GM23248 (cell line): ENCODE measurements around the gene PXMP2. TPM values are rescaled to one million over a fixed set of nuclear protein-coding genes. Genes with fewer than 3 reads are reported as not detected.

Source experiments
- DNase-seq: peaks from one replicate; pipeline ENCODE4 v3.0.0-alpha.2; 2015
- H2AFZ ChIP-seq: fragments of 200-600 bp; sonication (generic); 2 replicates; pipeline ENCODE4 v1.6.1; 2016; ENCODE audit warnings: antibody characterized with exemption
- H3F3A ChIP-seq: fragments of 200-600 bp; sonication (generic); 2 replicates; pipeline ENCODE4 v1.6.1; 2016; ENCODE audit warnings: mild to moderate bottlenecking, antibody characterized with exemption, mixed run types; ENCODE audit not compliant: insufficient read depth
- H3K27ac ChIP-seq: fragments of 200-600 bp; sonication (generic); 2 replicates; pipeline ENCODE4 v1.5.1; 2016; ENCODE audit warnings: mild to moderate bottlenecking
- H3K27me3 ChIP-seq: fragments of 200-600 bp; sonication (generic); replicated peaks from 2 replicates; pipeline ENCODE4 v1.6.1; 2016; ENCODE audit warnings: mild to moderate bottlenecking; ENCODE audit not compliant: insufficient read depth
- H3K36me3 ChIP-seq: fragments of 200-600 bp; sonication (generic); 2 replicates; pipeline ENCODE4 v1.6.1; 2016; ENCODE audit warnings: low read depth, mild to moderate bottlenecking
- H3K4me1 ChIP-seq: fragments of 200-600 bp; sonication (generic); 2 replicates; pipeline ENCODE4 v1.6.1; 2016; ENCODE audit warnings: mild to moderate bottlenecking; ENCODE audit not compliant: insufficient read depth
- H3K4me2 ChIP-seq: fragments of 200-600 bp; sonication (generic); one replicate; pipeline ENCODE4 v1.6.1; 2016; ENCODE audit warnings: mild to moderate bottlenecking; ENCODE audit not compliant: unreplicated experiment
- H3K4me3 ChIP-seq: fragments of 200-600 bp; sonication (generic); 2 replicates; pipeline ENCODE4 v1.5.1; 2016; ENCODE audit warnings: mild to moderate bottlenecking
- H3K79me2 ChIP-seq: fragments of 200-600 bp; sonication (generic); 2 replicates; pipeline ENCODE4 v1.6.1; 2016; ENCODE audit warnings: mild to moderate bottlenecking; ENCODE audit not compliant: insufficient read depth
- H3K9ac ChIP-seq: fragments of 200-600 bp; sonication (generic); 2 replicates; pipeline ENCODE4 v1.6.1; 2016; ENCODE audit warnings: mild to moderate bottlenecking
- H3K9me2 ChIP-seq: fragments of 200-600 bp; sonication (generic); 2 replicates; pipeline ENCODE4 v1.6.1; 2016; ENCODE audit warnings: mixed run types, mild to moderate bottlenecking, moderate library complexity; ENCODE audit not compliant: insufficient read depth
- H3K9me3 ChIP-seq: fragments of 200-600 bp; sonication (generic); one replicate; pipeline ENCODE4 v1.6.1; 2017; ENCODE audit warnings: low read depth
- H4K20me1 ChIP-seq: fragments of 200-600 bp; sonication (generic); 2 replicates; pipeline ENCODE4 v1.6.0; 2016; ENCODE audit not compliant: insufficient read depth
- EZH2 ChIP-seq: fragments of 200-600 bp; sonication (generic); IDR thresholded peaks from 2 replicates; pipeline ENCODE4 v1.6.1; 2018; ENCODE audit warnings: antibody characterized with exemption, mild to moderate bottlenecking; ENCODE audit not compliant: insufficient read depth, poor library complexity, severe bottlenecking
- EZH2phosphoT487 ChIP-seq: fragments of 200-600 bp; sonication (generic); IDR thresholded peaks from 2 replicates; pipeline ENCODE4 v1.6.1; 2018; ENCODE audit warnings: antibody characterized with exemption, moderate library complexity, mild to moderate bottlenecking, low read depth; ENCODE audit not compliant: insufficient read depth
- WGBS, 2 experiments: methylation state at CpG; one replicate each; pipeline ENCODE4 v1.1.6; 2015 to 2017; ENCODE audit warnings: low lambda C conversion rate in 2 of 2, low coverage in 1 of 2; ENCODE audit errors: missing lambda C conversion rate in 2 of 2; 5-methylcytosine and 5-hydroxymethylcytosine counted together
- in situ Hi-C: fragments of 300-500 bp; cut with MboI; formaldehyde crosslinking; loops from 2 replicates; pipeline ENCODE4 v1.15.0; 2020
- polyA plus RNA-seq: library from polyadenylated mRNA; unstranded; fragments of >200 nt; fragmentation: Nextera tagmentation; extraction: Ambion mirVana; gene quantifications from 2 replicates; pipeline ENCODE4 v1.2.1, GENCODE V29; 2016
- total RNA-seq: library from RNA; depleted of rRNA; stranded (reverse); fragments of >200 nt; shearing (Covaris generic); gene quantifications from 2 replicates; pipeline ENCODE4 v1.2.3, GENCODE V29; 2014; rRNA removed

The PXMP2 gene
- 26.3 and 28.5 TPM in 2 replicates for total RNA-seq
- polyA plus RNA-seq: 36.5 and 37.2 TPM in 2 replicates

DNA sequence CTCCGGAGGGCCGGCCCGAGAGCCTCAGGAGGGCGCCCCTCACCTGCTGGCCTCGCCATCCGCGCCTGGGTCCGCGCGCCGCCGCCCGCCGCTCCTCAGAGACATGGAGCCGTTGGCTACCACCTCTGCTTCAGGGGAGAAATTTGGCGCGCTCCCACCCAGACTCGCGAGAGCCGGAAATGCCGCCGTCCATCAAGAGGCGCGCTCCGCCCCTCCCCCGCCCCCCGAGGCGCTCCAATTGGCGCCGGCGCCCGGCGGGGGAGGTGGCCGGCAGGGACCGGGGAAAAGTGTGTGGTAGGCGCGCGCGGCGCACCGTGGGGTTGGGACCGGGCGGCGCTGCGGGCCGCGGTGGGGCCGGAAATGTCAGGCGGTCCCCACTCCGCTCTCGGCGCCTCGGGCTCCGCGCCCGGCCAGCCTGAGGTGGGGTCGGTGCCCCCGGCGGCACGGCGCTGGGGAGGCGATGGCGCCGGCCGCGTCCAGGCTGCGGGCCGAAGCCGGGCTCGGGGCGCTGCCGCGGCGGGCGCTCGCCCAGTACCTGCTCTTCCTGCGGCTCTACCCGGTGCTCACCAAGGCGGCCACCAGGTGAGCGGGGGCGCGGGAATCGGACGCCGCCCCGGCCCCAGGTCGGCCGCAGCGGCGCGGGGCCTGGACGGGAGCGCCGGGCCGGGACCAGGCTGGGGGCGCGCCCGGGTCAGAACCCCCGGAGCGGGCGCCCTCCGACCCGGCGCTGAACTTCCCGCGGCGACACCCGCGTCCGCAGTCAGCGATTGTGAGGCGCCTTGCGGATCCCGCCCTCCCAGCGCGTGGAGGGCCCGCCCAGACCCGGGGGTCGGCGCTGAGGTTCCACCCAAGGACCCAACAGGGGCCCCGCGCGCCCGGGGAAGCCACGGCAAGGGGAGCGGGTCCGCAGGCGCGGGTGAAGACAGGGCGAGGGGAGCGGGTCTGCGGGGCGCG, at the start of gene PXMP2, which contains the start of gene POLE:
Gene PXMP2 (plus strand): TSS at position 377 of the 954 bp plus-strand sequence. CDS start 84 bp downstream, at position 461.
Gene POLE (minus strand): TSS at position 132 of the 954 bp plus-strand sequence. CDS start 27 bp downstream, at position 105.
- no peaks in the 10 kb centered on the region for H3K9me2 ChIP-seq
- H3K9ac ChIP-seq: peak within 1 kb of the TSS; percentile 85
- H3K9me3 ChIP-seq: no peaks in the 10 kb centered on the region
- H3K27ac ChIP-seq: peak within 1 kb of the TSS; percentile 21; the same call in 1 of the 2 replicates
- H3K4me1 ChIP-seq: no peaks in the 10 kb centered on the region
- peaks cover 9% of the 10 kb centered on the region; the same call in 1 of the 2 replicates for H3F3A ChIP-seq
- peak within 1 kb of the TSS; percentile 66 for H2AFZ ChIP-seq
- WGBS, 2 experiments: 2% methylated on average over 67 to 110 of the region's 134 CpGs
- no peaks in the 10 kb centered on the region for H4K20me1 ChIP-seq
- peak within 1 kb of the TSS; percentile 84 for H3K4me3 ChIP-seq
- TF ChIP-seq EZH2phosphoT487 (no peak), EZH2 (no peak)
- peak; percentile 97 for DNase-seq
- H3K4me2 ChIP-seq: peak within 1 kb of the TSS; percentile 74
- in situ Hi-C loops: no loop called here
- H3K27me3 ChIP-seq: no peaks in the 10 kb centered on the region
- no peaks in the 10 kb centered on the region for H3K36me3 ChIP-seq
- H3K79me2 ChIP-seq: peaks cover 27% of the 10 kb centered on the region

DNA sequence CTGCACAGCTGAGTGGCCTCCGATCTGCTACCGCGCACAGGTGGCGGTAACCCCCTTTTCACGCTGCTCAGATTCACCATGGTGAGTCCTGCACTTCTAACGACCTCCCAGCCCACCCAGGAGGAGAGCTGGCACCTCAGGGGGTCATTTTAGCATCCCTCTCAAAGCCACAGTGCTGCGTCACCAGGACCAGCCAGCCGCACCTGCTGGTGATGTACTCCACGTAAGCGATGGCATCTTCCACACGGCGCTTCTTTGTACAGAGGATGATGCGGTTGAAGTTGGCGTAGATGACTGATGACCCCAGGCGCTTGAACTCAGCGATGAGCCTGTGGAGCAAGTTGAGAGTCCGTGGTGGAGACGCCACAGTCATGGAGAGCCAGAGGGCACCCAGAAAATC, 49.6 kb upstream of the PXMP2 start:
- no peak for DNase-seq
- in situ Hi-C loops: no loop called here
- H3K79me2 ChIP-seq: no peaks in the 10 kb centered on the region
- no peaks in the 10 kb centered on the region for H4K20me1 ChIP-seq
- H3K4me3 ChIP-seq: no peak overlapping the region
- no peaks in the 10 kb centered on the region for H3K4me1 ChIP-seq
- H3F3A ChIP-seq: no peaks in the 10 kb centered on the region
- H3K27me3 ChIP-seq: no peaks in the 10 kb centered on the region
- H3K36me3 ChIP-seq: no peaks in the 10 kb centered on the region
- no peak overlapping the region for H2AFZ ChIP-seq
- H3K9me3 ChIP-seq: no peaks in the 10 kb centered on the region
- H3K4me2 ChIP-seq: no peak overlapping the region
- 90 to 91% methylated on average over 17 to 18 of the region's 18 CpGs for WGBS, 2 experiments
- no peaks in the 10 kb centered on the region for H3K9me2 ChIP-seq
- no peak overlapping the region for H3K9ac ChIP-seq
- no peak overlapping the region for H3K27ac ChIP-seq
- TF ChIP-seq EZH2phosphoT487: no peak
- TF ChIP-seq EZH2: no peak

DNA sequence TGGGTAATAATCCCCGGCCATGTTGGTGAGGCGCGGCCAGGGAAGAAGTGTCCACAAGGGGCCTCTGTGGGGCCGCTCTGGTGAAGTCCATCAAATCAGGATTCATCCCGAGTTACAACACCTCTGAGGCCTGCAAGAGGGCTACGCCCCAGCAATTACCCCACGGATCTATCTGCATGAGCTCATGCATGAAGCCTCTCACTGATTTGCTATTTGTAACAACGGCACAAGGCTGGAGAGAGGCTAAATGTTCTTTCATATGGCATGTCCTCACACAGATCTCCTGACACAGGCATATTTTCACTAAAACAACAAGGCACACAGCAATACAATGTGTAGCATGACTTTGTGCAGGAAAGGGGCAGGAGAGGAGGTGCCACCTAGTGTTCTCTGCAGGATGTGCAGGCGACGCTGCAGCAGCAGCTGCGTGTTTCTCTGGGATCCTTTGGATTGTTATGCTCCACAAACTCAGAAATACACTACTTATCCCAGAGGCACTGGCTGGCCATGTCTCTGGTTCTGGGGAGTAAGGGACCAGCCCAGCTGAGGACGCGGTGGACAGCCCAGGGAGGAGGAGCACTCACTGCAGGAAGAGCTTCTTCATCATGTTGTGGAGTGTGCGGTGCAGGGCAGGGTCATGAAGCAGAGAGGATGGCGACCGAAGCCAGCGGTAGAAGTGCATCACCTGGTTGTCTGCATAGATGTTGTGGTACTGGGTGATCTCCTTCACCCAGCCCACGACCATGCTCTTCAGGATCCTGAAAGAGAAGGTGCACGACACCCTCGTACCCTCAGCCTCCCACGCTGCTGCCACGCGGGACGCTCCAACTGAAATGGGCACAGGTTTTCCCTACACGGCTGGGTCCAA, 48.6 kb upstream of the PXMP2 start:
- Histone ChIP-seq H3K9me3 (no peaks in the 10 kb centered on the region), H3K79me2 (no peaks in the 10 kb centered on the region), H3K4me2 (no peak overlapping the region), H3K27ac (no peak overlapping the region), H3K36me3 (no peaks in the 10 kb centered on the region), H3K9ac (no peak overlapping the region), H3K4me3 (no peak overlapping the region), H3F3A (no peaks in the 10 kb centered on the region), H3K27me3 (no peaks in the 10 kb centered on the region), H2AFZ (no peak overlapping the region), H4K20me1 (no peaks in the 10 kb centered on the region), H3K9me2 (no peaks in the 10 kb centered on the region), H3K4me1 (no peaks in the 10 kb centered on the region)
- TF ChIP-seq EZH2phosphoT487 (no peak), EZH2 (no peak)
- WGBS, 2 experiments: 77 to 81% methylated on average over 25 of the region's 25 CpGs
- peak; percentile 77 for DNase-seq
- in situ Hi-C loops: no loop called here

DNA sequence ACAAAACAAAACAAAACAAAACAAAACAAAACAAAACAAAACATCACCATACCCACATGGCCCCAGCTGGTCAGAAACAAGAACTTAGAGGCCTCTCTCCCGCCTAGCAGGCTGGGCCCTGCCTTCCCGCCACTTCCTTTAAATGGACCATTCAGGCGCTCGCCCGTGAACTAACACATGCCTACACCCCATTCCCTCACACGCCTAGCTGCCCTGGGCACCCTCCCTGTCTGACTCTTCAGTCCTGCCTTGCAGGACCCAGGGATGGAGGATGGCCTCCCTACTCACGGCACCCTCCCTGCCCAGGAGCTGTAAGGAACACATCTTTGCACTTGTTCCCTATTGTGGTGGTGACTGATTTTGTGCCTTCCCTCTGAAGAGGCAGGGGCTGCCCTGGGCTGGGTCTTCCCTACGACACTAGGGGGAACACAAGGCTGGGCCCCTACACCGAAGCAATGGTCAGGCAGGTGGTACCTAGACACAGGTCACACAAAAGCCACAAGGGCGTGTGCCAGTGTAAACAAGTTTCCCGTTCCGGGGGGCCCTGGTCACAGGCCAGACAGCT, 47.3 kb upstream of the PXMP2 start:
- H3K4me3 ChIP-seq: no peak overlapping the region
- H3K4me2 ChIP-seq: no peak overlapping the region
- H3K79me2 ChIP-seq: no peaks in the 10 kb centered on the region
- 89 to 93% methylated on average over 12 of the region's 12 CpGs for WGBS, 2 experiments
- no peaks in the 10 kb centered on the region for H3K9me2 ChIP-seq
- no peak overlapping the region for H3K27ac ChIP-seq
- H3F3A ChIP-seq: no peaks in the 10 kb centered on the region
- H3K36me3 ChIP-seq: no peaks in the 10 kb centered on the region
- no peak for DNase-seq
- in situ Hi-C loops: no loop called here
- H3K27me3 ChIP-seq: no peaks in the 10 kb centered on the region
- no peak overlapping the region for H2AFZ ChIP-seq
- H4K20me1 ChIP-seq: no peaks in the 10 kb centered on the region
- TF ChIP-seq EZH2phosphoT487 (no peak), EZH2 (no peak)
- no peaks in the 10 kb centered on the region for H3K4me1 ChIP-seq
- H3K9ac ChIP-seq: no peak overlapping the region
- H3K9me3 ChIP-seq: no peaks in the 10 kb centered on the region
